ENCODE measurements around the gene MAPKAP1.
"Not testable (repeated sequence)": the region's sequence is repeated elsewhere in the genome, so short reads cannot be mapped to it uniquely, and the experiment has no call there.

The MAPKAP1 gene

GRCh38 chr9:125404733-125405132 lies 302.3 kb downstream of the MAPKAP1 start:
- H3K36me3 ChIP-seq (ENCODE audit: low read length) = no peaks in the 10 kb centered on the region
- no peaks in the 10 kb centered on the region for H3K79me2 ChIP-seq (ENCODE audit: insufficient read depth, low read length)
- H2AFZ ChIP-seq (ENCODE audit: low read depth, low read length, severe bottlenecking) = no peak overlapping the region
- H3F3A ChIP-seq (ENCODE audit: insufficient read depth) = no peaks in the 10 kb centered on the region
- no peak overlapping the region for H3K4me2 ChIP-seq (ENCODE audit: low read depth, low read length, poor library complexity, severe bottlenecking)
- H4K20me1 ChIP-seq (ENCODE audit: low read depth, low read length) = no peaks in the 10 kb centered on the region
- no peak overlapping the region for H3K27ac ChIP-seq (ENCODE audit: low read depth, low read length)
- TF ChIP-seq EZH2phosphoT487 (conservative IDR thresholded peaks at IDR 0.05; ENCODE audit: low read length) = no peak
- no peak for TF ChIP-seq CTCF (IDR thresholded peaks at IDR 0.05; ENCODE audit: insufficient read depth, low read length, poor library complexity, severe bottlenecking)
- H3K4me3 ChIP-seq (ENCODE audit: insufficient read depth, low read length, poor library complexity, severe bottlenecking) = no peak overlapping the region
- H3K9ac ChIP-seq (ENCODE audit: low read length) = no peak overlapping the region
- no peaks in the 10 kb centered on the region for H3K27me3 ChIP-seq (ENCODE audit: low read length)
- no peaks in the 10 kb centered on the region for H3K9me2 ChIP-seq (replicated peaks; ENCODE audit: insufficient read depth, low read length)
- no peaks in the 10 kb centered on the region for H3K9me3 ChIP-seq (ENCODE audit: insufficient read depth, low read length)

GRCh38 chr9:125400725-125401716 lies 306.0 kb downstream of the MAPKAP1 start:
- H4K20me1 ChIP-seq (ENCODE audit: low read depth, low read length) = no peaks in the 10 kb centered on the region
- H3K4me2 ChIP-seq (ENCODE audit: low read depth, low read length, poor library complexity, severe bottlenecking) = no peak overlapping the region
- no peak overlapping the region for H2AFZ ChIP-seq (ENCODE audit: low read depth, low read length, severe bottlenecking)
- no peak overlapping the region for H3K27ac ChIP-seq (ENCODE audit: low read depth, low read length)
- H3K27me3 ChIP-seq (ENCODE audit: low read length) = no peaks in the 10 kb centered on the region
- no peak overlapping the region for H3K9ac ChIP-seq (ENCODE audit: low read length)
- no peak overlapping the region for H3K4me3 ChIP-seq (ENCODE audit: insufficient read depth, low read length, poor library complexity, severe bottlenecking)
- no peaks in the 10 kb centered on the region for H3K79me2 ChIP-seq (ENCODE audit: insufficient read depth, low read length)
- no peaks in the 10 kb centered on the region for H3F3A ChIP-seq (ENCODE audit: insufficient read depth)
- no peaks in the 10 kb centered on the region for H3K9me2 ChIP-seq (replicated peaks; ENCODE audit: insufficient read depth, low read length)
- H3K36me3 ChIP-seq (ENCODE audit: low read length) = no peaks in the 10 kb centered on the region
- no peak for TF ChIP-seq EZH2phosphoT487 (conservative IDR thresholded peaks at IDR 0.05; ENCODE audit: low read length)
- TF ChIP-seq CTCF (IDR thresholded peaks at IDR 0.05; ENCODE audit: insufficient read depth, low read length, poor library complexity, severe bottlenecking) = no peak
- H3K9me3 ChIP-seq (ENCODE audit: insufficient read depth, low read length) = no peaks in the 10 kb centered on the region

GRCh38 chr9:125400232-125400631 lies 306.8 kb downstream of the MAPKAP1 start:
- H3K27me3 ChIP-seq (ENCODE audit: low read length); H3K79me2 ChIP-seq (ENCODE audit: insufficient read depth, low read length); H2AFZ ChIP-seq (ENCODE audit: low read depth, low read length, severe bottlenecking): not testable (repeated sequence)

GRCh38 chr9:125399666-125400065 lies 307.3 kb downstream of the MAPKAP1 start:
- Histone ChIP-seq H3K27me3 (ENCODE audit: low read length) (no peaks in the 10 kb centered on the region), H3K9me2 (replicated peaks; ENCODE audit: insufficient read depth, low read length) (no peaks in the 10 kb centered on the region), H2AFZ (ENCODE audit: low read depth, low read length, severe bottlenecking) (no peak overlapping the region), H3K9me3 (ENCODE audit: insufficient read depth, low read length) (no peaks in the 10 kb centered on the region), H3K4me2 (ENCODE audit: low read depth, low read length, poor library complexity, severe bottlenecking) (no peak overlapping the region), H4K20me1 (ENCODE audit: low read depth, low read length) (no peaks in the 10 kb centered on the region), H3F3A (ENCODE audit: insufficient read depth) (no peaks in the 10 kb centered on the region), H3K36me3 (ENCODE audit: low read length) (no peaks in the 10 kb centered on the region), H3K27ac (ENCODE audit: low read depth, low read length) (no peak overlapping the region), H3K9ac (ENCODE audit: low read length) (no peak overlapping the region), H3K4me3 (ENCODE audit: insufficient read depth, low read length, poor library complexity, severe bottlenecking) (no peak overlapping the region), H3K79me2 (ENCODE audit: insufficient read depth, low read length) (no peaks in the 10 kb centered on the region)
- TF ChIP-seq CTCF (IDR thresholded peaks at IDR 0.05; ENCODE audit: insufficient read depth, low read length, poor library complexity, severe bottlenecking) = no peak
- TF ChIP-seq EZH2phosphoT487 (conservative IDR thresholded peaks at IDR 0.05; ENCODE audit: low read length) = no peak

More at GRCh38 chr9:125400232-125400631, 306.8 kb downstream of the MAPKAP1 start:
- not testable (repeated sequence) for H4K20me1 ChIP-seq (ENCODE audit: low read depth, low read length); H3K9me2 ChIP-seq (replicated peaks; ENCODE audit: insufficient read depth, low read length); H3K9me3 ChIP-seq (ENCODE audit: insufficient read depth, low read length); H3K4me2 ChIP-seq (ENCODE audit: low read depth, low read length, poor library complexity, severe bottlenecking); H3K9ac ChIP-seq (ENCODE audit: low read length); H3K4me3 ChIP-seq (ENCODE audit: insufficient read depth, low read length, poor library complexity, severe bottlenecking); H3F3A ChIP-seq (ENCODE audit: insufficient read depth); H3K27ac ChIP-seq (ENCODE audit: low read depth, low read length); H3K36me3 ChIP-seq (ENCODE audit: low read length)
